GM19397 (cell line): ENCODE measurements around the gene PTPN14.
A peak's percentile ranks its signal among the peaks of the same experiment; 100 is the strongest.

ENCODE experiments used
- ATAC-seq: cut with Tn5 transposase; IDR thresholded peaks from one replicate; pipeline ENCODE4 v1.9.1; 2021; ENCODE audit warnings: mild to moderate bottlenecking, moderate library complexity; ENCODE audit not compliant: unreplicated experiment

PTPN14 gene

GRCh38 chr1:214569357-214570004 lies 18.1 kb upstream of the PTPN14 start:
- no peak for ATAC-seq

- ATAC-seq: no peak
These were observed 16.9 kb upstream of the PTPN14 start for GRCh38 chr1:214568328-214568727.

GRCh38 chr1:214567481-214567980 lies 16.1 kb upstream of the PTPN14 start:
- no peak for ATAC-seq

- no peak for ATAC-seq
These were observed 15.0 kb upstream of the PTPN14 start for GRCh38 chr1:214566158-214567104.

- no peak for ATAC-seq
These were observed 13.9 kb upstream of the PTPN14 start for GRCh38 chr1:214565310-214565709.

GRCh38 chr1:214563881-214564280 lies 12.5 kb upstream of the PTPN14 start:
- no peak for ATAC-seq

- ATAC-seq: no peak
These were observed 6.7 kb upstream of the PTPN14 start for GRCh38 chr1:214557952-214558735.

- ATAC-seq: no peak
These were observed 1.8 kb upstream of the PTPN14 start for GRCh38 chr1:214553142-214553710.

- ATAC-seq: no peak
These were observed 789 bp upstream of the PTPN14 start for GRCh38 chr1:214552174-214552608.

GRCh38 chr1:214550857-214551435 lies 456 bp downstream of the PTPN14 start:
- peak; percentile 8 for ATAC-seq

GRCh38 chr1:214550013-214550856 lies 1.2 kb downstream of the PTPN14 start:
- no peak for ATAC-seq

- ATAC-seq: no peak
These were observed 1.8 kb downstream of the PTPN14 start for GRCh38 chr1:214549604-214550003.

- ATAC-seq: no peak
These were observed 2.4 kb downstream of the PTPN14 start for GRCh38 chr1:214548988-214549387.

- ATAC-seq: no peak
These were observed 3.1 kb downstream of the PTPN14 start for GRCh38 chr1:214548271-214548670.

- no peak for ATAC-seq
These were observed 3.7 kb downstream of the PTPN14 start for GRCh38 chr1:214547747-214548146.

- ATAC-seq: no peak
These were observed 4.3 kb downstream of the PTPN14 start for GRCh38 chr1:214546886-214547641.

GRCh38 chr1:214546084-214546483 lies 5.3 kb downstream of the PTPN14 start:
- no peak for ATAC-seq

- no peak for ATAC-seq
These were observed 6.1 kb downstream of the PTPN14 start for GRCh38 chr1:214545293-214545692.

GRCh38 chr1:214544791-214545190 lies 6.6 kb downstream of the PTPN14 start:
- ATAC-seq: no peak
